LoVo (cell line): ENCODE data around the gene TP53RK.
"Not testable (repeated sequence)": the region's sequence is repeated elsewhere in the genome, so short reads cannot be mapped to it uniquely, and the experiment has no call there.

Experiments
- DNase-seq: peaks from one replicate; pipeline ENCODE4 v3.0.0-alpha.2; 2016; ENCODE audit warnings: low spot score

Gene TP53RK

GRCh38 chr20:46683011-46683667 is 6.1 kb downstream of the TP53RK start:
- DNase-seq: no peak

GRCh38 chr20:46682063-46682821 is 7.0 kb downstream of the TP53RK start:
- no peak for DNase-seq

- peak; percentile 61 for DNase-seq
Observed at GRCh38 chr20:46681032-46681854, 8.0 kb downstream of the TP53RK start.

GRCh38 chr20:46680684-46681031 is 8.6 kb downstream of the TP53RK start:
- no peak for DNase-seq

GRCh38 chr20:46678516-46678915 is 10.7 kb downstream of the TP53RK start:
- DNase-seq: no peak

- DNase-seq: no peak
Observed at GRCh38 chr20:46677608-46678007, 11.6 kb downstream of the TP53RK start.

GRCh38 chr20:46676649-46677316 is 12.5 kb downstream of the TP53RK start:
- DNase-seq: not testable (repeated sequence)

GRCh38 chr20:46674253-46675083 is 14.8 kb downstream of the TP53RK start:
- no peak for DNase-seq

- no peak for DNase-seq
Observed at GRCh38 chr20:46673394-46674252, 15.6 kb downstream of the TP53RK start.

- DNase-seq: no peak
Observed at GRCh38 chr20:46672543-46673148, 16.6 kb downstream of the TP53RK start.

GRCh38 chr20:46671866-46672542 is 17.2 kb downstream of the TP53RK start:
- DNase-seq: no peak

- DNase-seq: no peak
Observed at GRCh38 chr20:46670585-46671584, 18.4 kb downstream of the TP53RK start.

- DNase-seq: no peak
Observed at GRCh38 chr20:46670228-46670584, 19.0 kb downstream of the TP53RK start.

- no peak for DNase-seq
Observed at GRCh38 chr20:46666818-46667515, 22.3 kb downstream of the TP53RK start.

- no peak for DNase-seq
Observed at GRCh38 chr20:46666306-46666705, 22.9 kb downstream of the TP53RK start.

GRCh38 chr20:46665602-46666001 is 23.6 kb downstream of the TP53RK start:
- DNase-seq: no peak

- DNase-seq: no peak
Observed at GRCh38 chr20:46663531-46663930, 25.7 kb downstream of the TP53RK start.

GRCh38 chr20:46661659-46662058 is 27.6 kb downstream of the TP53RK start:
- no peak for DNase-seq
